Esophagus muscularis mucosa (tissue), 4 donors: ENCODE data around the gene UTP11. TPM values are rescaled to one million over a fixed set of nuclear protein-coding genes. Genes with fewer than 3 reads are reported as not detected.

Experiments used
- DNase-seq: peaks from one replicate; pipeline ENCODE4 v3.0.0-alpha.2; 2017; ENCODE audit errors: extremely low spot score
- H3K27ac ChIP-seq, 4 donors: fragments of 200-600 bp; sonication (generic); replicated peaks in 1 of 4; 1 replicate in 3 of 4; 2 replicates in 1 of 4; pipeline ENCODE4 v1.5.1; 2016 to 2019; ENCODE audit warnings: mild to moderate bottlenecking in 1 of 4
- H3K27me3 ChIP-seq, 4 donors: fragments of 200-600 bp; sonication (generic); one replicate each; pipeline versions ENCODE4 v1.5.1 to v1.6.0; 2016 to 2019
- H3K36me3 ChIP-seq, 4 donors: fragments of 200-600 bp; sonication (generic); one replicate each; pipeline ENCODE4 v1.5.1; 2016 to 2019
- H3K4me1 ChIP-seq, 4 donors: fragments of 200-600 bp; sonication (generic); one replicate each; pipeline ENCODE4 v1.5.1; 2016 to 2019
- H3K4me3 ChIP-seq, 4 donors: fragments of 200-600 bp; sonication (generic); 1 replicate in 2 of 4; 2 replicates in 2 of 4; pipeline ENCODE4 v1.5.1; 2016 to 2019; ENCODE audit warnings: mild to moderate bottlenecking in 4 of 4, moderate library complexity in 1 of 4
- H3K9me3 ChIP-seq, 4 donors: fragments of 200-600 bp; sonication (generic); 1 replicate in 3 of 4; 2 replicates in 1 of 4; pipeline ENCODE4 v1.5.1; 2016 to 2019
- EP300 ChIP-seq: sonication (generic); formaldehyde crosslinking; IDR thresholded peaks from one replicate; pipeline ENCODE4 v1.6.1; 2017; ENCODE audit warnings: antibody characterized with exemption
- POLR2A ChIP-seq: fragments of 450-650 bp; IDR thresholded peaks from one replicate; pipeline ENCODE4 v1.6.1; 2017; ENCODE audit warnings: antibody characterized with exemption, moderate library complexity, mild to moderate bottlenecking, low read depth
- POLR2AphosphoS5 ChIP-seq, 2 donors: sonication (generic); formaldehyde crosslinking; IDR thresholded peaks; one replicate each; pipeline ENCODE4 v1.6.1; 2017; ENCODE audit warnings: antibody characterized with exemption in 2 of 2
- WGBS: methylation state at CpG from one replicate; pipeline ENCODE4 v1.1.5; 2018; 5-methylcytosine and 5-hydroxymethylcytosine counted together
- intact Hi-C: fragments of 100-400 bp; cut with DNase I; formaldehyde crosslinking; loops from one replicate; pipeline ENCODE4 v1.15.1; 2023
- total RNA-seq, 4 donors: library from RNA; depleted of rRNA; stranded (reverse); fragments of >200 nt; gene quantifications; one replicate each; pipeline versions ENCODE4 v1.1.0 to v1.2.1, GENCODE V29; 2016
- TF ChIP-seq, protein P1 (sequence below), 3 experiments: fragments of 200-600 bp in 2 of 3; fragments of 450-650 bp in 1 of 3; sonication (generic) in 2 of 3; IDR thresholded peaks; one replicate each; pipeline ENCODE4 v1.5.1; 2017 to 2019; ENCODE audit warnings: antibody characterized with exemption in 3 of 3, mild to moderate bottlenecking in 2 of 3, moderate library complexity in 1 of 3

Gene UTP11
- total RNA-seq, 4 donors from 2014 or later: 39.7 to 55.8 (median 42.4) TPM

DNA sequence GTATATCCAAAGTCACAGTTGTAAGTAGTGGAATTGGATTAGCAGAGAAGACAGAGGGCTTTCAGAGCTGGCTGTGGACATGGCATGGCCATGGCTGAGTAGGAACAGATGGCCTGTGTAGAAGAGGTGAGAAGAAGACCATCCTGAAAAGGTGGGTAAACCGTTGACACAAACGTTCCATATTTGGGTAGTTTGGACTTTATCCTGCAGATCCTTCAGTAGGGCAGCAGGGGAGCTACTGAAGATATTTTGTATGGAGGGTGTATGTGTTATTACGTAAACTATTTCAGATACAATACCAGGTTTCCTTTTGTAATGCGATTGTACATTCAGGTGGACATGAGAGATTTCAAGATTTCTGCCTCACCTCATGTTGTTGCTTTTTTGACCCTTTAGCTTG lies 1.6 kb downstream of the UTP11 start:
- no peaks in the 10 kb centered on the region for H3K9me3 ChIP-seq
- peaks cover 12 to 30% (median 24%) of the 10 kb centered on the region in 4 donors for H3K36me3 ChIP-seq
- H3K4me3 ChIP-seq: peak overlapping the region; percentile 61 to 84 (median 76)
- TF ChIP-seq, protein P1, sequence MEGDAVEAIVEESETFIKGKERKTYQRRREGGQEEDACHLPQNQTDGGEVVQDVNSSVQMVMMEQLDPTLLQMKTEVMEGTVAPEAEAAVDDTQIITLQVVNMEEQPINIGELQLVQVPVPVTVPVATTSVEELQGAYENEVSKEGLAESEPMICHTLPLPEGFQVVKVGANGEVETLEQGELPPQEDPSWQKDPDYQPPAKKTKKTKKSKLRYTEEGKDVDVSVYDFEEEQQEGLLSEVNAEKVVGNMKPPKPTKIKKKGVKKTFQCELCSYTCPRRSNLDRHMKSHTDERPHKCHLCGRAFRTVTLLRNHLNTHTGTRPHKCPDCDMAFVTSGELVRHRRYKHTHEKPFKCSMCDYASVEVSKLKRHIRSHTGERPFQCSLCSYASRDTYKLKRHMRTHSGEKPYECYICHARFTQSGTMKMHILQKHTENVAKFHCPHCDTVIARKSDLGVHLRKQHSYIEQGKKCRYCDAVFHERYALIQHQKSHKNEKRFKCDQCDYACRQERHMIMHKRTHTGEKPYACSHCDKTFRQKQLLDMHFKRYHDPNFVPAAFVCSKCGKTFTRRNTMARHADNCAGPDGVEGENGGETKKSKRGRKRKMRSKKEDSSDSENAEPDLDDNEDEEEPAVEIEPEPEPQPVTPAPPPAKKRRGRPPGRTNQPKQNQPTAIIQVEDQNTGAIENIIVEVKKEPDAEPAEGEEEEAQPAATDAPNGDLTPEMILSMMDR (IDR thresholded peaks at IDR 0.05): peak in 1 of 3 experiments; percentile 21
- TF ChIP-seq POLR2AphosphoS5 (IDR thresholded peaks at IDR 0.05): no peak
- no peak for TF ChIP-seq POLR2A
- TF ChIP-seq EP300: no peak
- peak overlapping the region; percentile 71 to 96 (median 90) for H3K27ac ChIP-seq
- H3K27me3 ChIP-seq: no peaks in the 10 kb centered on the region
- DNase-seq: no peak
- H3K4me1 ChIP-seq: peaks cover 42 to 69% (median 54%) of the 10 kb centered on the region in 4 donors
- intact Hi-C loops: no loop called here
- 50% methylated on average over 4 of the region's 4 CpGs for WGBS

DNA sequence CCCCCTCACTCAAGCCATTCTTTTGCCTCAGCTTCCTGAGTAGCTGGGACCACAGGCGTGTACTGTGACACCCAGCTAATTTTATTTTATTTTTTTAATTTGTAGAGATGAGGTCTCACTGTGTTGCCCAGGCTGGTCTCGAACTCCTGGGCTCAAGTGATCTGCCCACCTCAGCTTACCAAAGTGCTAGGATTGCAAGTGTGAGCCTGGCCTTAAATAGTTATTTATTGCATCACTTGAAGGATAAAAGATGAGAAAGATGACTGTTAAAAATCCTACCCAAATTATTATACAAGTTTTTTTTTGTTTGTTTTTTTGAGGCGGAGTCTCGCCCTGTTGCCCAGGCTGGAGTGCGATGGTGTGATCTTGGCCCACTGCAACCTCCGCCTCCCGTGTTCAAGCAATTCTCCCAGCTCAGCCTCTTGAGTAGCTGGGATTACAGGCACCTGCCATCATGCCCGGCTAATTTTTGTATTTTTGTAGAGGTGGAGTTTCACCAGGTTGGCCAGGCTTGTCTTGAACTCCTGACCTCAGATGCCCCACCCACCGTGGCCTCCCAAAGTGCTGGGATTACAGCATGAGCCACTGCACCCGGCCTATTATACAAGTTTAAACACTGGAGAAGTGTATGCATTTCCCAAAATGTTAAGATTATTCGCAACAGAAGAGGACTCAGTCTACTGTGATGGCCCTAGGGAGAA lies 2.3 kb downstream of the UTP11 start:
- WGBS: 79% methylated on average over 11 of the region's 11 CpGs
- H3K27ac ChIP-seq: peak overlapping the region; percentile 71 to 96 (median 90)

DNA sequence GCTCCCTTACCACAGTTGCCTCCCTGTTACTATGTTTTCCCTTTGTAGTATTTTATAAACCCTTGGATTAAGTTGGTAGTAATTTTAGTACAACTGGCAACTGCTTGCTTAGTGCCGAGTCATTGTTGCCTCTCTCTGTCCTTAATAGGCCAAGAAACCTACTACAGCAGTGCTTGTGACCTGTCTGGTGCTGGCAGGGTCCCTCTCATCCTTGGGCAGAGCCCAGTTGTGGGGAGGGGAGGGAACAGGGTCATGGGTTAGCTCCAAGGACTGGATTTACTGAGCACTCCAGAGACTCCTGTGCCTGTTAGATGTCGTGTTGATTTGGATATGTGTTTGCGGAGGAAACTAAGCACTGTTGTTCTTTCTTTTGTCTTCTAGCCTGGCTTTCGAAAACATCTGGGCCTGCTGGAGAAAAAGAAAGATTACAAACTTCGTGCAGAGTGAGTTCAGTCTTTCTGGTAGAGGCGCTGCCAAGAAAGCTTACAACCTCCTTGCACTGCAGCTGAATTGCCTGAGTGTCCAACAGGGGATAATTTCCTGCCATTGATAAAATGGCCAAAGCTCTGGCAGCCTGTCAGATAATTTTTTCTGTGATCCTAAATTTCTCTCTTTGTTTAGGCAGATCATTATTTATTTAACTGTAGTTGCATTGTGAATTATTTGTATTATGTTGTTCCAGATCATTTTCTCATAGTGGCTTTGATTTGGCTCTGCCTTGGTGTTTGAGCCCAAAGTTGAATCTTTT lies 3.6 kb downstream of the UTP11 start:
- TF ChIP-seq POLR2AphosphoS5 (IDR thresholded peaks at IDR 0.05): peak; percentile 54 to 80
- TF ChIP-seq, protein P1 (IDR thresholded peaks at IDR 0.05): no peak
- Histone ChIP-seq H3K9me3 (no peaks in the 10 kb centered on the region), H3K4me3 (no peak overlapping the region), H3K27ac (peak overlapping the region; percentile 71 to 96 (median 90)), H3K27me3 (no peaks in the 10 kb centered on the region), H3K4me1 (peaks cover 42 to 70% (median 54%) of the 10 kb centered on the region in 4 donors), H3K36me3 (peaks cover 32 to 50% (median 44%) of the 10 kb centered on the region in 4 donors)
- intact Hi-C loops: no loop called here
- DNase-seq: no peak
- 34% methylated on average over 6 of the region's 6 CpGs for WGBS

More for the DNA sequence above, 2.3 kb downstream of the UTP11 start:
- peaks cover 19 to 37% (median 31%) of the 10 kb centered on the region in 4 donors for H3K36me3 ChIP-seq
- no peak overlapping the region for H3K4me3 ChIP-seq
- H3K4me1 ChIP-seq: peaks cover 42 to 70% (median 54%) of the 10 kb centered on the region in 4 donors
- no peak for DNase-seq
- intact Hi-C loops: no loop called here
- TF ChIP-seq POLR2A (no peak), POLR2AphosphoS5 (IDR thresholded peaks at IDR 0.05) (no peak), EP300 (no peak)
- TF ChIP-seq, protein P1 (IDR thresholded peaks at IDR 0.05): no peak
- H3K27me3 ChIP-seq: no peaks in the 10 kb centered on the region
- no peaks in the 10 kb centered on the region for H3K9me3 ChIP-seq

DNA sequence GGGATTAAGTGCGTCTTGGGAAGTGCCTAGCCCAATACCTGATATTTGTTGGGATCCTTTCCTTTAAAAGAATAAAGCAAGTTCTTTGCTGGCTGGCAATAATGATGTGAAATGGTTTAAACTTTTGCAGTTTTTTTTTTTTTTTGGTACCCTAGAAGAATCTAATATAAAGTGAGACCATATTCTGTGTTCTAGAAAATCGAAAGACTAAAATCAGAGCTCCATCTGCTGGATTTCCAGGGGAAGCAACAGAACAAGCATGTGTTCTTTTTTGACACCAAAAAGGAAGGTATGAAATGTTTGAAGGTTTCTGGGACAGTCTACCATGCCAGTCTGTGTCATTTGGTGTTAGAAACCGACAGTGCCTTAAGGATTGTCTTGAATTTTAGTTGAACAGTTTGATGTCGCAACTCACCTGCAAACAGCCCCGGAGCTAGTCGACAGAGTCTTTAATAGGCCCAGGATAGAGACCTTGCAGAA lies 6.4 kb downstream of the UTP11 start:
- intact Hi-C loops: loop anchor here (2.0 kb wide), 1 partner anchor 28 kb away; the partner anchor contains the start of gene SF3A3
- peaks cover 58 to 78% (median 71%) of the 10 kb centered on the region in 4 donors for H3K36me3 ChIP-seq
- H3K27me3 ChIP-seq: no peaks in the 10 kb centered on the region
- H3K4me1 ChIP-seq: peaks cover 33 to 54% (median 41%) of the 10 kb centered on the region in 4 donors
- H3K9me3 ChIP-seq: no peaks in the 10 kb centered on the region
- TF ChIP-seq, protein P1 (IDR thresholded peaks at IDR 0.05): peak; percentile 54 to 63 (median 63)
- no peak for TF ChIP-seq EP300
- TF ChIP-seq POLR2A: no peak
- TF ChIP-seq POLR2AphosphoS5 (IDR thresholded peaks at IDR 0.05): no peak
- 71% methylated on average over 6 of the region's 6 CpGs for WGBS
- H3K27ac ChIP-seq: peak overlapping the region in 3 of 4 donors; percentile 84 to 96 (median 95)
- no peak for DNase-seq
- H3K4me3 ChIP-seq: no peak overlapping the region
